BLaER1 treated with 17β-estradiol and CSF1 and Interleukin-3, amounts not matched to agents 10 nM and 100 nM (cell line): ENCODE results near the gene WFIKKN2.
"Not testable (repeated sequence)": the region's sequence is repeated elsewhere in the genome, so short reads cannot be mapped to it uniquely, and the experiment has no call there.

Experiments used
- H3K27ac ChIP-seq, 11 experiments: shearing (Covaris generic); formaldehyde crosslinking; 2 replicates each; pipeline ENCODE4 v1.8.1; 2022
- H3K27me3 ChIP-seq, 11 experiments: shearing (Covaris generic); formaldehyde crosslinking; 2 replicates each; pipeline ENCODE4 v1.8.1; 2022
- H3K36me3 ChIP-seq, 11 experiments: shearing (Covaris generic); formaldehyde crosslinking; 2 replicates each; pipeline ENCODE4 v1.8.1; 2022
- H3K4me1 ChIP-seq, 10 experiments: shearing (Covaris generic); formaldehyde crosslinking; 2 replicates each; pipeline ENCODE4 v1.8.1; 2022
- H3K4me2 ChIP-seq, 11 experiments: shearing (Covaris generic); formaldehyde crosslinking; 2 replicates each; pipeline ENCODE4 v1.8.1; 2022
- H3K4me3 ChIP-seq, 10 experiments: shearing (Covaris generic); formaldehyde crosslinking; 2 replicates each; pipeline ENCODE4 v1.8.1; 2022
- H3K9ac ChIP-seq, 11 experiments: shearing (Covaris generic); formaldehyde crosslinking; 2 replicates each; pipeline ENCODE4 v1.8.1; 2022
- H3K9me3 ChIP-seq, 11 experiments: shearing (Covaris generic); formaldehyde crosslinking; replicated peaks in 1 of 11; 2 replicates each; pipeline ENCODE4 v1.8.1; 2022
- H4K20me1 ChIP-seq, 11 experiments: shearing (Covaris generic); formaldehyde crosslinking; 2 replicates each; pipeline ENCODE4 v1.8.1; 2022
- Cebpa-rat ChIP-seq, 11 experiments: shearing (Covaris generic); IDR thresholded peaks; 2 replicates each; pipeline ENCODE4 v1.8.1; 2022

WFIKKN2 gene

DNA sequence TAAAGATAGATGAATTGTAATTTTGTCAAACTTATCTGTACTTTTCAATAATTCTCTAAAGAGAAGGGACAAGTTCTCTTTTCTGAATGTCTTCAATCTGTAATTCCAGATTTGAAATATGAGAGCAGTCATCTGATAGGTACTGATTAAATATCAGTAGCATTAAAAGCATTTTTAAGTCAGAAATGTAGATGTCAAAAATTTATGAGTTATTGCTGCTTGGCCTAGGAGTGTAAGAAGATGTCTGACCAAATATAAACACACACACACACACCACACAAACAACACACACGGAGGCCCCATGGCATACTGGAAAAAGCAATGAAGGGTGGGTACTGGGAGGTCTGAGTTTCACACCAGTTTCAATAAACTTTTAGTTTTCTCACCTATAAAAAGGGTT, 33.2 kb downstream of the WFIKKN2 start:
- Histone ChIP-seq H3K27me3 (no peaks in the 10 kb centered on the region), H3K36me3 (peaks cover 0 to 4% (median 2%) of the 10 kb centered on the region in 11 experiments; a peak in 12 of 22 replicates), H3K4me3 (peak overlapping the region in 8 of 10 experiments; percentile 71 to 98 (median 92); a peak in 9 of 20 replicates), H3K4me1 (peaks cover 51 to 69% (median 61%) of the 10 kb centered on the region in 10 experiments), H3K27ac (peak overlapping the region in 5 of 11 experiments; percentile 90 to 97 (median 94); a peak in 6 of 22 replicates), H3K9me3 (no peaks in the 10 kb centered on the region), H4K20me1 (peaks cover 12 to 25% (median 23%) of the 10 kb centered on the region in 11 experiments; a peak in 19 of 22 replicates), H3K9ac (peak overlapping the region in 8 of 11 experiments; percentile 85 to 97 (median 96); a peak in 11 of 22 replicates), H3K4me2 (peak overlapping the region; percentile 87 to 97 (median 90); a peak in 20 of 22 replicates)
- no peak for TF ChIP-seq Cebpa-rat (IDR thresholded peaks at IDR 0.05)

DNA sequence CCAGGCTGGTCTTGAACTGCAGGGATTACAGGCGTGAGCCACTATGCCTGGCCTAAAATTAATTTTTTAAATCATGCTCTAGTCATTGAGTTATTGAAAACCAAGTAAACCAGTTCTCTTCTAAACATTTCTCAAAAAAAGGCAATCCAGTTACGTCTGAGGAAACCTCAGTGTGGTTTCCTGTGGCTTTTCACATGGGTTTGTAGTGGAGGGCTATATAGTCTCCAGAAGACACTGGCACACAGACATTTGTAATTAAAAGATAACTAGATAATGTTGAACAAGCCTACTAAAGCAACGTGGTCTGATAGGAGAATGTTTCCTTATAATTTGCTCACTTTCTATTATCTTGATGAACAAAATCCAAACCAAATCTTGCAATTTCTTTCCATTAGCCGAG, 36.0 kb downstream of the WFIKKN2 start:
- Histone ChIP-seq H3K27me3 (no peaks in the 10 kb centered on the region), H3K9me3 (no peaks in the 10 kb centered on the region), H4K20me1 (no peaks in the 10 kb centered on the region), H3K36me3 (no peaks in the 10 kb centered on the region), H3K4me3 (peak overlapping the region in 4 of 10 experiments; percentile 20 to 37 (median 32); a peak in 6 of 20 replicates), H3K4me2 (peak overlapping the region; percentile 74 to 90 (median 81)), H3K27ac (peak overlapping the region in 9 of 11 experiments; percentile 13 to 68 (median 59); a peak in 15 of 22 replicates), H3K4me1 (peaks cover 43 to 64% (median 53%) of the 10 kb centered on the region in 10 experiments), H3K9ac (peak overlapping the region in 10 of 11 experiments; percentile 7 to 57 (median 41); a peak in 13 of 22 replicates)
- TF ChIP-seq Cebpa-rat (IDR thresholded peaks at IDR 0.05) = no peak

- Histone ChIP-seq H3K27ac (peak overlapping the region in 8 of 11 experiments; percentile 55 to 77 (median 66); a peak in 13 of 22 replicates), H3K4me1 (peaks cover 43 to 64% (median 53%) of the 10 kb centered on the region in 10 experiments), H3K4me3 (0 out of 20 replicates have a peak overlapping the region, but pooled peaks of 1 of the 10 experiments have one; percentile 20), H3K36me3 (no peaks in the 10 kb centered on the region), H3K9me3 (no peaks in the 10 kb centered on the region), H3K4me2 (peak overlapping the region; percentile 74 to 90 (median 81)), H3K9ac (peak overlapping the region in 4 of 11 experiments; percentile 10 to 53 (median 26); a peak in 1 of 22 replicates), H3K27me3 (no peaks in the 10 kb centered on the region), H4K20me1 (no peaks in the 10 kb centered on the region)
- TF ChIP-seq Cebpa-rat (IDR thresholded peaks at IDR 0.05) = no peak
Observed at GRCh38 chr17:50871898-50872297, 36.5 kb downstream of the WFIKKN2 start.

DNA sequence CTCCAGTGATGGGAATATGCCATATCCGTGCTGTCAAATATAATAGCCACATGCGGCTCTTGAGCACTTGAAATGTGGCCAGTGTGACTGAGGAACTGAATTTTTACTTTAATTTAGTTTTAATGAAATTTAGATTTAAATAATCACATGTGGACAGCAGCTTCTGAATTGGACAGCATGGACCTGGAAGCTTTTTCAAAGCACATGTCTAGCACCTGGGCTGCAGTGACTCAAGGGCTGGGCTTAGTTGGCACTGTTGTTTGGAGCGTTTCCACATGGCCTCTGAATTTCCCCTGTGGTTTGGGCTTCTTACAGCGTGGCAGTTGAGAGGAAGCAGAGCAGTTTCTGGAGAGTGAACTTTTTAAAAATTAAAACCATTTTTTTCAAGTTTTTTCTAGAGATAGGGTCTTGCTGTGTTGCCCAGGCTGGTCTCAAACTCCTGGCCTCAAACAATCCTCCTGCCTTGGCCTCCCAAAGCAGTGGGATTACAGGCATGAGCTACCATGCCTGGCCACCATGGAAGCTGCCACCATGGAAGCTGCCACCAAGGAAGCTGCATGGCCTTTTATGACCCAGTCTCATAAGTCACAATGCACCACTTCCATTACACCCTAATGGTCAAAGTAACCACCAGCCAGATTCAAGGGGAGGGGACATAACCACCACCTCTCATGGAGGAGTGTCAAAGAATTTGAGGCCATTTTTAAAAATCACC, 37.5 kb downstream of the WFIKKN2 start:
- Histone ChIP-seq H3K27me3 (no peaks in the 10 kb centered on the region), H3K4me1 (peaks cover 43 to 63% (median 53%) of the 10 kb centered on the region in 10 experiments), H3K36me3 (no peaks in the 10 kb centered on the region), H3K27ac (peak overlapping the region; percentile 16 to 77 (median 63); a peak in 20 of 22 replicates), H3K9me3 (no peaks in the 10 kb centered on the region), H4K20me1 (no peaks in the 10 kb centered on the region), H3K4me2 (peak overlapping the region; percentile 74 to 90 (median 81)), H3K9ac (peak overlapping the region in 6 of 11 experiments; percentile 10 to 35 (median 30); a peak in 3 of 22 replicates), H3K4me3 (no peak overlapping the region)
- 0 out of 22 replicates have a peak, but pooled peaks of 1 of the 11 experiments have one; percentile 16 for TF ChIP-seq Cebpa-rat (IDR thresholded peaks at IDR 0.05)

GRCh38 chr17:50875074-50875473, 39.7 kb downstream of the WFIKKN2 start:
- H3K4me1 ChIP-seq = peaks cover 32 to 41% (median 35%) of the 10 kb centered on the region in 10 experiments

GRCh38 chr17:50877042-50877441, 41.7 kb downstream of the WFIKKN2 start:
- H3K27me3 ChIP-seq, H3K4me3 ChIP-seq, H3K9ac ChIP-seq, H3K27ac ChIP-seq, H4K20me1 ChIP-seq, H3K4me2 ChIP-seq, H3K36me3 ChIP-seq: not testable (repeated sequence)
- H3K9me3 ChIP-seq = peaks cover 13 to 18% (median 14%) of the 10 kb centered on the region in 11 experiments
- H3K4me1 ChIP-seq = peaks cover 13 to 21% (median 15%) of the 10 kb centered on the region in 10 experiments

More at GRCh38 chr17:50875074-50875473, 39.7 kb downstream of the WFIKKN2 start:
- TF ChIP-seq Cebpa-rat (IDR thresholded peaks at IDR 0.05) = no peak
- H3K36me3 ChIP-seq = peaks cover 0 to 4% (median 0%) of the 10 kb centered on the region in 11 experiments; a peak in 1 of 22 replicates
- H3K4me3 ChIP-seq = no peak overlapping the region
- no peaks in the 10 kb centered on the region for H4K20me1 ChIP-seq
- peaks cover 11 to 16% (median 12%) of the 10 kb centered on the region in 11 experiments for H3K9me3 ChIP-seq
- peak overlapping the region in 4 of 11 experiments; percentile 4 to 19 (median 13); a peak in 2 of 22 replicates for H3K4me2 ChIP-seq
- H3K27ac ChIP-seq = no peak overlapping the region
- no peak overlapping the region for H3K9ac ChIP-seq
- no peaks in the 10 kb centered on the region for H3K27me3 ChIP-seq

DNA sequence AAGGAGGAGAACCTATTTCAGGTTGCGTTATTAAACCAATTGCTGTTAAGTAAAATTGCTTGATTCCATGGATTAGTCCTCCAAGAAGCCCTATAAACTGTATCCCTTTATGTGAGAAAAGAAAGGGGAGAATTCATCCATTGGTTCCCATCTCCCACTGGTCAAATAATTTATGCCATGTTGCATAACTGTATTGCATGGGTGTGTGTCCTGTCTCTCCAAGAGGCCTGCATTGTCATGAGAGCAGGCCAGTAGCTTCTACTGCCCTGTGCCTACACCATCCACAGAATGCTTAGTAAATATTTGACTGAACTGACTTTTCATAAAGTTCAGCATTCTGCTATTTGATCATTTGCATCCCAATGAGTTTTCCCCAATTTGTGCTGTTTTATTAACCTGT, 42.5 kb downstream of the WFIKKN2 start:
- H3K27ac ChIP-seq = no peak overlapping the region
- no peak overlapping the region for H3K9ac ChIP-seq
- H3K27me3 ChIP-seq = no peaks in the 10 kb centered on the region
- TF ChIP-seq Cebpa-rat (IDR thresholded peaks at IDR 0.05) = no peak
- no peak overlapping the region for H3K4me3 ChIP-seq
- peaks cover 5 to 13% (median 7%) of the 10 kb centered on the region in 10 experiments for H3K4me1 ChIP-seq
- peaks cover 0 to 5% (median 0%) of the 10 kb centered on the region in 11 experiments; a peak in 1 of 22 replicates for H3K36me3 ChIP-seq
- no peaks in the 10 kb centered on the region for H4K20me1 ChIP-seq
- peaks cover 13 to 18% (median 14%) of the 10 kb centered on the region in 11 experiments for H3K9me3 ChIP-seq
- no peak overlapping the region for H3K4me2 ChIP-seq

- H3K9me3 ChIP-seq = peaks cover 13 to 18% (median 14%) of the 10 kb centered on the region in 11 experiments
- H3K4me1 ChIP-seq = peaks cover 5 to 14% (median 7%) of the 10 kb centered on the region in 10 experiments
- no peaks in the 10 kb centered on the region for H4K20me1 ChIP-seq
- H3K36me3 ChIP-seq = peaks cover 0 to 5% (median 0%) of the 10 kb centered on the region in 11 experiments; a peak in 1 of 22 replicates
- H3K9ac ChIP-seq = no peak overlapping the region
- H3K4me2 ChIP-seq = no peak overlapping the region
- H3K4me3 ChIP-seq = no peak overlapping the region
- no peak overlapping the region for H3K27ac ChIP-seq
- no peaks in the 10 kb centered on the region for H3K27me3 ChIP-seq
- no peak for TF ChIP-seq Cebpa-rat (IDR thresholded peaks at IDR 0.05)
Observed at GRCh38 chr17:50879086-50879485, 43.7 kb downstream of the WFIKKN2 start.

DNA sequence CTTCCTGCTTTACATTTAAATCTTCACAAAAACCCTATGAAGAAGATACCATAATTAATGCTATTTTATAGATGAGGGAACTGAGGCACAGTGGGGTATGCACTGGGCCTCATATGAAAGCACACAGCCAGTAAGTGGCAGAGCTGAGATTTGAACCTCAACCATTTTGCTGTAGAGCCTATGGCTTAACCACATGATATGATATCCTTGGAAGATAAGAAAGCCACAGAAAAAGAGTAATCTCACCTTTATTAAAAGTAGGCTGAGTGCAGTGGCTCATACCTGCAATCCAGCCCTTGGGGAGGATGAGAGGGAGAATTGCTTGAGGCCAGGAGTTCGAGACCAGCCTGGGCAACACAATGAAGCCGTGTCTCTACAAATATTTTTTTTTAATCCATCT, 45.8 kb downstream of the WFIKKN2 start:
- TF ChIP-seq Cebpa-rat (IDR thresholded peaks at IDR 0.05) = no peak
- H3K4me3 ChIP-seq = no peak overlapping the region
- no peak overlapping the region for H3K9ac ChIP-seq
- H3K27ac ChIP-seq = no peak overlapping the region
- no peak overlapping the region for H3K4me2 ChIP-seq
- peaks cover 13 to 18% (median 14%) of the 10 kb centered on the region in 11 experiments for H3K9me3 ChIP-seq
- peaks cover 11 to 19% (median 16%) of the 10 kb centered on the region in 10 experiments for H3K4me1 ChIP-seq
- H4K20me1 ChIP-seq = no peaks in the 10 kb centered on the region
- no peaks in the 10 kb centered on the region for H3K27me3 ChIP-seq
- peaks cover 0 to 5% (median 0%) of the 10 kb centered on the region in 11 experiments; a peak in 1 of 22 replicates for H3K36me3 ChIP-seq
